ENCODE data around the gene CLIP1. TPM values are rescaled to one million over a fixed set of nuclear protein-coding genes. Genes with fewer than 3 reads are reported as not detected.
A peak's percentile ranks its signal among the peaks of the same experiment; 100 is the strongest.

Gene CLIP1
- total RNA-seq, 4 donors from 2014 or later, result 78.7 to 147 (median 118) TPM

DNA sequence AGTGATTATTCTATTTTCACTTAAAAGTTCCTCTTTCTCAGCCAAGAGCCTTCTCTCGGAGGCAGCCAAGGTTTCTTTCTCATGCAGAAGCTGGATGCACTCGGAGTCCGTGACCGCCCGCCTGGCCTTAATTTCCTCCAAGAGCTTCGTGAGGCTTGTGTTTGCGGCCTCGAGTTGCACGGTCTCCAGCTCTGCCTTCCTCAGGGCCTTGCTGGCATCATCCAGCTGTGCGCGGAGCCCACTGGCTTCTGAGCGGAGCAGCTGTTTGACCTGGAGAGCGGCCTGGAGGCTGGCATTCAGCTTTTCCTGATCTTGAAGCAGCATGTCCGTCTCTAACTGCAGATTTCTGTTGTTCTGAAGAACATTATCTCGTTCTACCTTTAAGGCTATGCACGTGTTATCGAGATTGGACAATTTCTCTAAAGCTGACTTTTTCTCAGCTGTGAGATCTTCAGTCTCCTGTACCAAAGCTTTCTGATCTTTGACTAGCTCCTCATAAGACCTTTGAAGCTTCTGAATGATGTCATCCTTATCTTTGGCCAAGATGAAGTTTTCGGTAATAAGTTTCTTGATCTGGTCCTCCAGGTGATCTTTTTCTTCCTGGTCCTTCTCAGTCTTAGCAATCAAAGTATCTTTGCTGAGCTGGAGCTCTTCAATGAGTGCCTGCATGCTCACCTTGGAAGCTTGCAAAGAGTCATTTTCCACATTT lies 99.0 kb downstream of the CLIP1 start:
- Histone ChIP-seq H3K27me3 (no peaks in the 10 kb centered on the region), H3K9me3 (no peaks in the 10 kb centered on the region), H3K36me3 (peaks cover 7 to 100% (median 16%) of the 10 kb centered on the region in 3 donors), H3K4me1 (peaks cover 0 to 13% (median 8%) of the 10 kb centered on the region in 3 donors), H3K4me3 (no peak overlapping the region), H3K27ac (no peak overlapping the region)
- TF ChIP-seq, protein P1, sequence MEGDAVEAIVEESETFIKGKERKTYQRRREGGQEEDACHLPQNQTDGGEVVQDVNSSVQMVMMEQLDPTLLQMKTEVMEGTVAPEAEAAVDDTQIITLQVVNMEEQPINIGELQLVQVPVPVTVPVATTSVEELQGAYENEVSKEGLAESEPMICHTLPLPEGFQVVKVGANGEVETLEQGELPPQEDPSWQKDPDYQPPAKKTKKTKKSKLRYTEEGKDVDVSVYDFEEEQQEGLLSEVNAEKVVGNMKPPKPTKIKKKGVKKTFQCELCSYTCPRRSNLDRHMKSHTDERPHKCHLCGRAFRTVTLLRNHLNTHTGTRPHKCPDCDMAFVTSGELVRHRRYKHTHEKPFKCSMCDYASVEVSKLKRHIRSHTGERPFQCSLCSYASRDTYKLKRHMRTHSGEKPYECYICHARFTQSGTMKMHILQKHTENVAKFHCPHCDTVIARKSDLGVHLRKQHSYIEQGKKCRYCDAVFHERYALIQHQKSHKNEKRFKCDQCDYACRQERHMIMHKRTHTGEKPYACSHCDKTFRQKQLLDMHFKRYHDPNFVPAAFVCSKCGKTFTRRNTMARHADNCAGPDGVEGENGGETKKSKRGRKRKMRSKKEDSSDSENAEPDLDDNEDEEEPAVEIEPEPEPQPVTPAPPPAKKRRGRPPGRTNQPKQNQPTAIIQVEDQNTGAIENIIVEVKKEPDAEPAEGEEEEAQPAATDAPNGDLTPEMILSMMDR (IDR thresholded peaks at IDR 0.05), result no peak
- TF ChIP-seq POLR2A (IDR thresholded peaks at IDR 0.05), result no peak
- 93 to 94% methylated on average over 18 of the region's 18 CpGs for WGBS, 2 donors
- DNase-seq, result no peak
- intact Hi-C loops (cut with DNase I), result no loop called here

DNA sequence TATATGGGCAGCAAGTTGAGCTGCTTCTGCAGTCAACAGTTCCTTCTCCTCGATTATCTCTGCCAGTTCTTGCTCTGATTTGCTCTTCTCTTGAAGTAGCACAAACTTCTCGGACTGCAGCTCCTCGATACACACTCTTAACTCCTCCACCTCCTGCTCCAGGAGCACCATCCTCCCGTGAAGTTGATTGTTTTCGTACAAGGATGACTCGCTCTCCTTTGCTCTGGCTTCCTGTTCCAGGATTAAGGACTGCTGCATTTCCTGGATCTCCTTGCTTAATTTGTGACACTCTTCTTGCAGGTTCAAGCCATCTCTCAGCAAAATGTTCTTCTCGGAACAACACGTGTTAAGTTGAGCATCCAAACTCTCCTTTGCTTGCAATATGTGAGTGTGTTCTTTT lies 100.0 kb downstream of the CLIP1 start:
- Histone ChIP-seq H3K27me3 (no peaks in the 10 kb centered on the region), H3K4me1 (peaks cover 0 to 13% (median 8%) of the 10 kb centered on the region in 3 donors), H3K4me3 (no peak overlapping the region), H3K9me3 (no peaks in the 10 kb centered on the region), H3K27ac (no peak overlapping the region), H3K36me3 (peaks cover 7 to 100% (median 9%) of the 10 kb centered on the region in 3 donors)
- DNase-seq, result no peak
- TF ChIP-seq, protein P1 (IDR thresholded peaks at IDR 0.05), result no peak
- TF ChIP-seq POLR2A (IDR thresholded peaks at IDR 0.05), result no peak
- intact Hi-C loops (cut with DNase I), result no loop called here
- 73 to 74% methylated on average over 8 of the region's 8 CpGs for WGBS, 2 donors

DNA sequence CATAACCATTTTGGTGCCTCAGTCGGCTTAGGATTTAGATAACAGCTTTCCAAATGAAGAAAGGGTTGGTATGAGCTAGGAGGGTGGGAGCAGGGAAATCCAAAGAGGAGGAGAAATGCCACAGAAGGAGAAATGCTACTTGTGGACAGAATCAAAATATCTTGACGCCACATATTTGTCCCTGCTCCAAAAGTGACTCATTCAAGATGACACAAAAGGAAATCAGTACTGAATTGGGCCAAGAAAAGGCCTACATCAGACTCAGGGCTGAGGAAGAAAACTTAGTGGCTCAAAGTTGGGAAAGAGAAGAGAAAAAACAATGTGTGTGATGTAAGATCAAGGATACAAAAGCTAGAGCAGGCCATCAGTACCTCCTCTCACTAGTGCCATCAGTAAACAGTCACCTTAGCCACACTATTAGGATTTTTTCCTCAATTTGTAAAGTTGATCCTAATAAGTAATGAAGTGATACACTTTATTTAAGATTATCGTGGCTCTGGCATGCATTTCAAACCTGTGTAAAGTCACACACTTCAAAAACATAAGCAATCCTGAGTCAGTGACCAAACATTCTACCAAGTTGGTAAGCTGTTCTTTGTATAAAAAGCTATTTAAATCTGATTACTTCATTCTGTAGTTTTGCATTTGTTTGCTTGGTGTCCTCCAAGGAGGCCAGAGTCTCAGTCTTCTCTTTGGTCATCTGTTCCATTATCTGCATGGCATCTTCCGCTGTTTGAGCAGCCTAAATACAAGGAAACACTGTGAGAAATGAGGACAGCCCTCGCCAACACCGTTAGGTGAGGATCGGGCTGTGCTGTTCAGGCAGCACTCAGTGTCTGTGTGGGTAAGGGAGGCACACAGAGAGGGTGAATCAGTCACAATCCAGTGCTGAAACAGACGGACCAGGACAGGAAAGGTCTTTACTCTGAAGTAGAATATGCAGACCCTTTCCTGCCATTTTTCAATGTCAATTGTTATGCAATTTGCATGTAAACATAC lies 103.6 kb downstream of the CLIP1 start:
- Histone ChIP-seq H3K27me3 (no peaks in the 10 kb centered on the region), H3K4me1 (peaks cover 0 to 13% (median 8%) of the 10 kb centered on the region in 3 donors), H3K4me3 (no peak overlapping the region), H3K36me3 (peaks cover 0 to 100% (median 7%) of the 10 kb centered on the region in 3 donors), H3K27ac (peak overlapping the region; percentile 11 to 88 (median 63)), H3K9me3 (no peaks in the 10 kb centered on the region)
- intact Hi-C loops (cut with DNase I), result no loop called here
- WGBS, 2 donors, result 70 to 80% methylated on average over 6 to 8 of the region's 8 CpGs
- no peak for DNase-seq
- TF ChIP-seq, protein P1 (IDR thresholded peaks at IDR 0.05), result no peak
- no peak for TF ChIP-seq POLR2A (IDR thresholded peaks at IDR 0.05)

DNA sequence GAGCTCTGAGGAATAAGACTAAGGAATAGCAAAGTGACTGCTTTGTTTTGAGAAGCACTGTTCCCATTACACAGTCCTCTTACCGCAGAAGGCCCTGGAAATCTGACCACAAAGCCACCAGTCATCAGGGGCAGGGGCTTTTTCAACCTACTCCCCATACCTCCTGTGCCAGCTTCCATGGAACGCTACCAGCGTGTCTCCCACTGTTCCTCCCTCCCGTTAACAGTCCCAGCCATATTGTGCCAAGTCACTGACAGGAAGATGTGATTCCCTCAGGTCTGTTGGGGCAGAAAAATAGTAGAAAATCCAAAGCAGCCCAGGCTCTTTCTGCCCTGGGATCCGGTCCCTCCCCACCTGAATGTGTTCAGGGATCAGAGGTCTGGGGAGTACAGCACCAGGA lies 109.5 kb downstream of the CLIP1 start:
- Histone ChIP-seq H3K27me3 (no peaks in the 10 kb centered on the region), H3K4me1 (no peaks in the 10 kb centered on the region), H3K9me3 (no peaks in the 10 kb centered on the region), H3K36me3 (peaks cover 0 to 100% (median 5%) of the 10 kb centered on the region in 3 donors), H3K27ac (no peak overlapping the region), H3K4me3 (no peak overlapping the region)
- intact Hi-C loops (cut with DNase I), result no loop called here
- TF ChIP-seq, protein P1 (IDR thresholded peaks at IDR 0.05), result no peak
- TF ChIP-seq POLR2A (IDR thresholded peaks at IDR 0.05), result no peak
- no peak for DNase-seq
- whole genome bisulfite sequencing, 2 donors, result 92 to 95% methylated on average over 4 to 5 of the region's 5 CpGs

DNA sequence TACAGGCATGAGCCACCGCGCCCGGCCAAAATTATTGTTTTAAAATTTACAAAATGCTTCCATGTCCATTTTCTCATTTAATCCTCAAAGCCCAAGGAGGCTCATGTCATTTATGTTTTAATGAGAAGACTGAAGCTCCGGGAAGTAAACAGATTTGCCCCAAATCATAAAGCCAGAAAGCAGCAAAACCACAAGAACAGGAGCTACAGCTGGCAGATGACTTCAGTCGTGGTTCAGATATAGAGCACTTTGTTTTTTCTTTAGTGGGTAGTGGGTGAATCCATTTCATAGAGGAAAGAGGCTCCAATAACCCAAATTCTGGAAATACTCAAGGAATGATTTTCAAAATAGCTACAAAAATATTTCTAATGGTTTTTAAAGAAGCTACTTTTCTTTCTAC lies 110.8 kb downstream of the CLIP1 start:
- Histone ChIP-seq H3K36me3 (peaks cover 0 to 99% (median 5%) of the 10 kb centered on the region in 3 donors), H3K27ac (no peak overlapping the region), H3K27me3 (no peaks in the 10 kb centered on the region), H3K4me1 (no peaks in the 10 kb centered on the region), H3K9me3 (no peaks in the 10 kb centered on the region), H3K4me3 (no peak overlapping the region)
- no peak for DNase-seq
- 84 to 95% methylated on average over 5 of the region's 5 CpGs for WGBS, 2 donors
- TF ChIP-seq POLR2A (IDR thresholded peaks at IDR 0.05), result no peak
- intact Hi-C loops (cut with DNase I), result no loop called here

Data from esophagus squamous epithelium (tissue), 5 donors.